HepG2 (cell line): ENCODE measurements around the gene EREG. TPM values are rescaled to one million over a fixed set of nuclear protein-coding genes. Genes with fewer than 3 reads are reported as not detected.

Source experiments
- ATAC-seq: fragments of 200-7000 bp; cut with Tn5 transposase; 3 replicates; pipeline ENCODE4 v1.9.1; 2020; ENCODE audit warnings: mild to moderate bottlenecking, moderate library complexity
- BruUV-seq: library from RNA; stranded (reverse); fragments of 400-500 nt; replicated peaks from 2 replicates; lab custom pipeline; 2021; lab: Mats Ljungman, UMichigan
- CTCF ChIA-PET: fragments of 300-600 bp; formaldehyde crosslinking; extraction: SDS; loops from one replicate; lab custom pipeline; 2021; ENCODE audit warnings: low total read pairs, inconsistent platforms, low intra/inter-chr PET ratio; lab: Yijun Ruan, JAX
- POLR2A ChIA-PET: fragments of 350-600 bp; sonication (Branson Sonifier 250); formaldehyde crosslinking; loops from one replicate; lab custom pipeline; 2020; ENCODE audit warnings: antibody characterized with exemption, inconsistent platforms; lab: Yijun Ruan, JAX
- DNase-seq: peaks from one replicate; pipeline ENCODE4 v3.0.0-alpha.2; 2015; ENCODE audit warnings: low spot score
- FAIRE-seq: peaks from 3 replicates; lab custom pipeline; 2011; peaks lifted over from hg19 to GRCh38; lab: Jason Lieb, UNC
- H2AFZ ChIP-seq: one replicate; pipeline ENCODE4 v1.6.1; 2011; ENCODE audit warnings: low read length, inconsistent platforms
- H3K27ac ChIP-seq: fragments of 300-600 bp; 3 replicates; pipeline ENCODE4 v1.8.0; 2011; ENCODE audit warnings: mixed run types, mild to moderate bottlenecking, mixed read lengths, low read length, inconsistent platforms; ENCODE audit not compliant: insufficient read depth; ENCODE audit errors: extremely low read length
- H3K27me3 ChIP-seq, 2 experiments: fragments of 200-600 bp in 1 of 2; 2 replicates in 1 of 2; 3 replicates in 1 of 2; pipeline versions ENCODE4 v1.6.0 to v1.8.0; 2011; ENCODE audit warnings: low read length in 2 of 2, mild to moderate bottlenecking in 2 of 2, moderate library complexity in 2 of 2, inconsistent platforms in 1 of 2; ENCODE audit not compliant: insufficient read depth in 2 of 2, control insufficient read depth in 1 of 2
- H3K36me3 ChIP-seq, 2 experiments: fragments of 200-600 bp in 1 of 2; replicated peaks in 1 of 2; 2 replicates in 1 of 2; 3 replicates in 1 of 2; pipeline versions ENCODE4 v1.5.1 to v1.8.0; 2011; ENCODE audit warnings: low read length in 2 of 2, inconsistent platforms in 1 of 2; ENCODE audit not compliant: insufficient read depth in 2 of 2, control insufficient read depth in 1 of 2
- H3K4me1 ChIP-seq: 2 replicates; pipeline ENCODE4 v1.5.1; 2012; ENCODE audit warnings: low read length, inconsistent platforms; ENCODE audit not compliant: insufficient read depth
- H3K4me2 ChIP-seq: 2 replicates; pipeline ENCODE4 v1.6.0; 2011; ENCODE audit warnings: low read depth, low read length, inconsistent platforms
- H3K4me3 ChIP-seq, 3 experiments: fragments of 200-600 bp in 1 of 3; sonication (generic), shearing (Covaris generic) in 1 of 3; replicated peaks in 1 of 3; 2 replicates each; pipeline ENCODE4 v1.5.1; 2011 to 2016; ENCODE audit warnings: low read length in 3 of 3, inconsistent platforms in 2 of 3, low read depth in 2 of 3, mild to moderate bottlenecking in 2 of 3, control low read depth in 1 of 3, mixed read lengths in 1 of 3; ENCODE audit not compliant: insufficient read depth in 1 of 3
- H3K79me2 ChIP-seq: one replicate; pipeline ENCODE4 v1.6.1; 2011; ENCODE audit warnings: low read length, inconsistent platforms; ENCODE audit not compliant: insufficient read depth
- H3K9ac ChIP-seq: 2 replicates; pipeline ENCODE4 v1.6.0; 2011; ENCODE audit warnings: mild to moderate bottlenecking, low read depth, low read length, inconsistent platforms; ENCODE audit not compliant: insufficient read depth
- H3K9me3 ChIP-seq: 2 replicates; pipeline ENCODE4 v1.5.1; 2012; ENCODE audit warnings: mild to moderate bottlenecking, low read length
- H4K20me1 ChIP-seq: 2 replicates; pipeline ENCODE4 v1.6.0; 2011; ENCODE audit warnings: inconsistent platforms, mild to moderate bottlenecking, low read length, moderate library complexity; ENCODE audit not compliant: insufficient read depth
- ATF6 ChIP-seq: sonication (generic); formaldehyde crosslinking; conservative IDR thresholded peaks from 2 replicates; pipeline ENCODE4 v1.4.0; 2020; ENCODE audit warnings: missing genetic modification reagents
- BCLAF1 ChIP-seq: fragments of 450-650 bp; IDR thresholded peaks from 2 replicates; pipeline ENCODE4 v1.6.1; 2017; ENCODE audit warnings: mild to moderate bottlenecking
- CSRNP1 ChIP-seq: sonication (generic); formaldehyde crosslinking; IDR thresholded peaks from 2 replicates; pipeline ENCODE4 v1.8.1; 2023; ENCODE audit warnings: mild to moderate bottlenecking, missing genetic modification reagents
- ETS1 ChIP-seq: sonication (generic); formaldehyde crosslinking; IDR thresholded peaks from 2 replicates; pipeline ENCODE4 v1.4.0; 2020; ENCODE audit warnings: missing genetic modification reagents
- FOSL1 ChIP-seq: sonication (generic); formaldehyde crosslinking; IDR thresholded peaks from 2 replicates; pipeline ENCODE4 v1.9.0; 2021; ENCODE audit warnings: missing genetic modification reagents, borderline replicate concordance
- HDAC2 ChIP-seq: sonication (generic); formaldehyde crosslinking; IDR thresholded peaks from 2 replicates; pipeline ENCODE4 v1.4.0; 2020; ENCODE audit warnings: missing genetic modification reagents
- HES4 ChIP-seq: sonication (generic); formaldehyde crosslinking; IDR thresholded peaks from 2 replicates; pipeline ENCODE4 v1.9.0; 2021; ENCODE audit warnings: mild to moderate bottlenecking, missing genetic modification reagents, borderline replicate concordance
- HNF4A ChIP-seq: sonication (generic); formaldehyde crosslinking; IDR thresholded peaks from 2 replicates; pipeline ENCODE4 v1.4.0; 2020; ENCODE audit warnings: missing genetic modification reagents
- HOXA7 ChIP-seq: sonication (generic); formaldehyde crosslinking; IDR thresholded peaks from 2 replicates; pipeline ENCODE4 v1.8.1; 2022; ENCODE audit warnings: mild to moderate bottlenecking, missing genetic modification reagents, moderate library complexity
- KLF6 ChIP-seq: IDR thresholded peaks from 2 replicates; pipeline ENCODE4 v1.8.0; 2016; ENCODE audit warnings: missing biosample characterization, missing genetic modification reagents
- PPARG ChIP-seq: conservative IDR thresholded peaks from 2 replicates; pipeline ENCODE4 v1.6.1; 2016; ENCODE audit warnings: missing biosample characterization, missing genetic modification reagents
- ZBTB25 ChIP-seq: IDR thresholded peaks from 2 replicates; pipeline ENCODE4 v1.6.1; 2018; ENCODE audit warnings: missing genetic modification reagents
- ZNF136 ChIP-seq: sonication (generic); formaldehyde crosslinking; IDR thresholded peaks from 2 replicates; pipeline ENCODE4 v1.8.1; 2022; ENCODE audit warnings: low read depth, mild to moderate bottlenecking, moderate library complexity, missing genetic modification reagents
- ZNF317 ChIP-seq: sonication (generic); formaldehyde crosslinking; IDR thresholded peaks from 2 replicates; pipeline ENCODE4 v1.5.0; 2020; ENCODE audit warnings: mild to moderate bottlenecking, missing genetic modification reagents
- ZNF530 ChIP-seq: sonication (generic); formaldehyde crosslinking; IDR thresholded peaks from 2 replicates; pipeline ENCODE4 v1.5.0; 2020; ENCODE audit warnings: low read depth, mild to moderate bottlenecking, missing genetic modification reagents
- ZNF674 ChIP-seq: sonication (generic); formaldehyde crosslinking; IDR thresholded peaks from 2 replicates; pipeline ENCODE4 v1.5.0; 2020; ENCODE audit warnings: low read depth, mild to moderate bottlenecking, missing genetic modification reagents
- ZNF678 ChIP-seq: sonication (generic); formaldehyde crosslinking; IDR thresholded peaks from 2 replicates; pipeline ENCODE4 v1.4.0; 2020; ENCODE audit warnings: mild to moderate bottlenecking, missing genetic modification reagents
- WGBS: methylation state at CpG from one replicate; pipeline ENCODE4 v1.1.6; 2017; ENCODE audit warnings: low lambda C conversion rate; 5-methylcytosine and 5-hydroxymethylcytosine counted together
- in situ Hi-C: cut with HindIII; loops from 2 replicates; pipeline ENCODE4 v1.10.0; 2017; ENCODE audit warnings: low pct_unique_long_range_greater_than_20kb; ENCODE audit not compliant: extremely low pct_ligation_motif_present
- intact Hi-C: fragments of 100-400 bp; cut with micrococcal nuclease; formaldehyde crosslinking; loops from one replicate; pipeline ENCODE4 v1.10.0; 2022; ENCODE audit not compliant: unreplicated experiment
- polyA plus RNA-seq, 8 experiments: library from polyadenylated mRNA; depleted of rRNA in 3 of 8; stranded (reverse) in 7 of 8; unstranded in 1 of 8; fragments of >200 nt; fragmentation: Illumina TruSeq in 4 of 8; extraction: Trizol in 4 of 8; gene quantifications; 2 replicates each; pipeline versions ENCODE4 v1.2.1 to v1.2.3, GENCODE V29; 2011 to 2016; ENCODE audit warnings: low read depth in 4 of 8, missing spikeins in 1 of 8, mixed read lengths in 1 of 8; ENCODE audit not compliant: insufficient read depth in 1 of 8
- total RNA-seq, 5 experiments: library from RNA; depleted of rRNA; stranded (reverse); fragments of >200 nt; fragmentation: Illumina TruSeq; extraction: Trizol; gene quantifications; 2 replicates each; pipeline ENCODE4 v1.2.3, GENCODE V29; 2016; ENCODE audit warnings: low read depth in 1 of 5

Gene EREG
- total and polyA plus RNA-seq, 2 of the 13 experiments (the other 11 are each of a cell fraction or from before 2014, with no cell fraction given): 0.11 to 0.13 TPM

GRCh38 chr4:74410272-74410671 is 45.3 kb downstream of the EREG start:
- POLR2A ChIA-PET: no interaction called here
- FAIRE-seq (no peak), ATAC-seq (no peak), DNase-seq (no peak)
- no peaks in the 10 kb centered on the region for H3K79me2 ChIP-seq
- H3K36me3 ChIP-seq: no peaks in the 10 kb centered on the region
- no peak overlapping the region for H2AFZ ChIP-seq
- no peaks in the 10 kb centered on the region for H3K27me3 ChIP-seq
- no peaks in the 10 kb centered on the region for H3K4me1 ChIP-seq
- intact Hi-C loops: no loop called here
- H3K27ac ChIP-seq: no peak overlapping the region
- no peak overlapping the region for H3K9ac ChIP-seq
- H3K4me3 ChIP-seq: no peak overlapping the region
- H3K9me3 ChIP-seq: no peaks in the 10 kb centered on the region
- CTCF ChIA-PET: no interaction called here
- BruUV-seq: no TSS peak
- TF ChIP-seq BCLAF1 (no peak), ZNF317 (no peak), HDAC2 (CRISPR knock-in tag) (no peak), ZNF678 (CRISPR knock-in tag) (no peak), ZBTB25 (CRISPR knock-in tag) (no peak), HNF4A (CRISPR knock-in tag) (no peak), ATF6 (no peak), ZNF136 (CRISPR knock-in tag) (no peak), CSRNP1 (CRISPR knock-in tag) (no peak), HES4 (CRISPR knock-in tag) (no peak), ZNF674 (CRISPR knock-in tag) (no peak), FOSL1 (CRISPR knock-in tag) (no peak), ZNF530 (no peak), ETS1 (CRISPR knock-in tag) (no peak), KLF6 (CRISPR knock-in tag) (no peak), PPARG (no peak), HOXA7 (CRISPR knock-in tag) (no peak)
- H3K4me2 ChIP-seq: no peak overlapping the region
- in situ Hi-C loops: no loop called here
- 26% methylated on average over 2 of the region's 2 CpGs for WGBS
- H4K20me1 ChIP-seq: no peaks in the 10 kb centered on the region
